Sciatic nerve (tissue), 2 donors: Measurements from ENCODE around the gene MACC1. TPM values are rescaled to one million over a fixed set of nuclear protein-coding genes. Genes with fewer than 3 reads are reported as not detected.

Experiments
- ATAC-seq: fragments of 200-7000 bp; cut with Tn5 transposase; one replicate; pipeline ENCODE4 v1.9.1; 2020; ENCODE audit warnings: mild to moderate bottlenecking, moderate library complexity
- DNase-seq: peaks from one replicate; pipeline ENCODE4 v3.0.0-alpha.2; 2020; ENCODE audit warnings: low spot score
- intact Hi-C: fragments of 100-400 bp; cut with DNase I; formaldehyde crosslinking; loops from one replicate; pipeline ENCODE4 v1.14.2; 2022
- total RNA-seq: library from RNA; stranded (reverse); fragmentation: NEBNext Ultra II Directional; extraction: Animal tissue kit (Norgen Biotek cat#: 25700); gene quantifications from one replicate; pipeline ENCODE4 v1.2.1, GENCODE V29; 2021
- donor health status: DM: no; HTN: no; CAD: no.
- donor health status: DM: no; HTN: no; CAD: no.

Gene MACC1
- total RNA-seq, result 0.98 TPM

GRCh38 chr7:20217193-20217948 is at the start of gene MACC1:
TSS of gene MACC1 (minus strand) at chr7:20217384. CDS start at chr7:20161862, 55,522 bp downstream.
- no peak for ATAC-seq
- no peak for DNase-seq
- intact Hi-C loops, result no loop called here

GRCh38 chr7:20264623-20265022 is 47.4 kb upstream of the MACC1 start:
- no peak for ATAC-seq
- no peak for DNase-seq
- intact Hi-C loops, result no loop called here

GRCh38 chr7:20260223-20260622 is 43.0 kb upstream of the MACC1 start:
- DNase-seq (no peak), ATAC-seq (peak; percentile 70)
- intact Hi-C loops, result no loop called here

GRCh38 chr7:20257212-20257611 is 40.0 kb upstream of the MACC1 start:
- no peak for DNase-seq
- intact Hi-C loops, result no loop called here
- no peak for ATAC-seq

- DNase-seq (no peak), ATAC-seq (no peak)
- intact Hi-C loops, result no loop called here
Observed at GRCh38 chr7:20249920-20250319, 32.7 kb upstream of the MACC1 start.

- ATAC-seq (no peak), DNase-seq (no peak)
- intact Hi-C loops, result no loop called here
Observed at GRCh38 chr7:20249376-20249775, 32.2 kb upstream of the MACC1 start.

- ATAC-seq (no peak), DNase-seq (no peak)
- intact Hi-C loops, result no loop called here
Observed at GRCh38 chr7:20246236-20246635, 29.1 kb upstream of the MACC1 start.

GRCh38 chr7:20244334-20245120 is 27.3 kb upstream of the MACC1 start:
- ATAC-seq (peak; percentile 24), DNase-seq (no peak)
- intact Hi-C loops, result no loop called here

GRCh38 chr7:20241911-20242261 is 24.7 kb upstream of the MACC1 start:
- DNase-seq (no peak), ATAC-seq (no peak)
- intact Hi-C loops, result no loop called here

GRCh38 chr7:20241194-20241910 is 24.2 kb upstream of the MACC1 start:
- DNase-seq (no peak), ATAC-seq (no peak)
- intact Hi-C loops, result no loop called here

- ATAC-seq, result no peak
- DNase-seq, result no peak
- intact Hi-C loops, result no loop called here
Observed at GRCh38 chr7:20240080-20240926, 23.1 kb upstream of the MACC1 start.

GRCh38 chr7:20238754-20239324 is 21.7 kb upstream of the MACC1 start:
- intact Hi-C loops, result no loop called here
- peak; percentile 68 for ATAC-seq
- peak; percentile 59 for DNase-seq

GRCh38 chr7:20238194-20238753 is 21.1 kb upstream of the MACC1 start:
- DNase-seq (no peak), ATAC-seq (no peak)
- intact Hi-C loops, result no loop called here

GRCh38 chr7:20237464-20238193 is 20.4 kb upstream of the MACC1 start:
- intact Hi-C loops, result no loop called here
- ATAC-seq (no peak), DNase-seq (no peak)

GRCh38 chr7:20236790-20237189 is 19.6 kb upstream of the MACC1 start:
- ATAC-seq (no peak), DNase-seq (no peak)
- intact Hi-C loops, result no loop called here

- ATAC-seq (no peak), DNase-seq (no peak)
- intact Hi-C loops, result no loop called here
Observed at GRCh38 chr7:20236043-20236442, 18.9 kb upstream of the MACC1 start.

- no peak for ATAC-seq
- intact Hi-C loops, result no loop called here
- DNase-seq, result no peak
Observed at GRCh38 chr7:20235288-20235687, 18.1 kb upstream of the MACC1 start.

GRCh38 chr7:20233362-20233761 is 16.2 kb upstream of the MACC1 start:
- intact Hi-C loops, result no loop called here
- ATAC-seq (no peak), DNase-seq (no peak)
